Measurements from ENCODE around the gene STEAP3. TPM values are rescaled to one million over a fixed set of nuclear protein-coding genes. Genes with fewer than 3 reads are reported as not detected.
A peak's percentile ranks its signal among the peaks of the same experiment; 100 is the strongest.

Gene STEAP3
- polyA plus RNA-seq, 1 donor from 2014 or later = not detected

GRCh38 chr2:119230219-119231185 lies 6.9 kb downstream of the STEAP3 start:
- no peaks in the 10 kb centered on the region for H4K20me1 ChIP-seq (ENCODE audit: insufficient read depth)
- TF ChIP-seq EP300 (conservative IDR thresholded peaks at IDR 0.05; ENCODE audit: poor library complexity, severe bottlenecking) (peak; percentile 80), POLR2AphosphoS5 (IDR thresholded peaks at IDR 0.05) (no peak)
- H3K27ac ChIP-seq (ENCODE audit: low read length) = no peak overlapping the region
- H3K4me3 ChIP-seq (ENCODE audit: low read length) = no peak overlapping the region
- H3K9ac ChIP-seq (ENCODE audit: low read length) = no peak overlapping the region
- no peaks in the 10 kb centered on the region for H3K9me2 ChIP-seq (ENCODE audit: insufficient read depth, low read length)
- H2AFZ ChIP-seq (ENCODE audit: low read depth, low read length) = no peak overlapping the region
- H3K79me2 ChIP-seq (replicated peaks; ENCODE audit: insufficient read depth, low read length) = no peaks in the 10 kb centered on the region
- H3K27me3 ChIP-seq (ENCODE audit: insufficient read depth, low read depth, low read length) = peaks cover 8% of the 10 kb centered on the region
- no peaks in the 10 kb centered on the region for H3K9me3 ChIP-seq (ENCODE audit: low read length)
- H3F3A ChIP-seq (ENCODE audit: insufficient read depth, low read length, poor library complexity, severe bottlenecking) = no peaks in the 10 kb centered on the region
- no peak overlapping the region for H3K4me2 ChIP-seq (ENCODE audit: low read length)
- no peaks in the 10 kb centered on the region for H3K36me3 ChIP-seq (ENCODE audit: insufficient read depth, low read length)

GRCh38 chr2:119231975-119232665 lies 8.5 kb downstream of the STEAP3 start:
- H4K20me1 ChIP-seq (ENCODE audit: insufficient read depth) = no peaks in the 10 kb centered on the region
- no peaks in the 10 kb centered on the region for H3K36me3 ChIP-seq (ENCODE audit: insufficient read depth, low read length)
- no peak overlapping the region for H3K27ac ChIP-seq (ENCODE audit: low read length)
- H3K4me3 ChIP-seq (ENCODE audit: low read length) = no peak overlapping the region
- no peak overlapping the region for H2AFZ ChIP-seq (ENCODE audit: low read depth, low read length)
- H3K27me3 ChIP-seq (ENCODE audit: insufficient read depth, low read depth, low read length) = no peaks in the 10 kb centered on the region
- H3K9me2 ChIP-seq (ENCODE audit: insufficient read depth, low read length) = no peaks in the 10 kb centered on the region
- H3F3A ChIP-seq (ENCODE audit: insufficient read depth, low read length, poor library complexity, severe bottlenecking) = no peaks in the 10 kb centered on the region
- no peak overlapping the region for H3K4me2 ChIP-seq (ENCODE audit: low read length)
- no peaks in the 10 kb centered on the region for H3K79me2 ChIP-seq (replicated peaks; ENCODE audit: insufficient read depth, low read length)
- H3K9ac ChIP-seq (ENCODE audit: low read length) = no peak overlapping the region
- H3K9me3 ChIP-seq (ENCODE audit: low read length) = no peaks in the 10 kb centered on the region
- TF ChIP-seq POLR2AphosphoS5 (IDR thresholded peaks at IDR 0.05) = no peak
- no peak for TF ChIP-seq SMC3 (conservative IDR thresholded peaks at IDR 0.05; ENCODE audit: poor library complexity)
- no peak for TF ChIP-seq RAD21 (conservative IDR thresholded peaks at IDR 0.05)
- TF ChIP-seq TAF1 (IDR thresholded peaks at IDR 0.05; ENCODE audit: low read depth) = no peak
- TF ChIP-seq MXI1 (conservative IDR thresholded peaks at IDR 0.05; ENCODE audit: poor library complexity, severe bottlenecking) = no peak
- TF ChIP-seq EP300 (conservative IDR thresholded peaks at IDR 0.05; ENCODE audit: poor library complexity, severe bottlenecking) = no peak
- TF ChIP-seq EZH2 (IDR thresholded peaks at IDR 0.05; ENCODE audit: borderline replicate concordance, insufficient read depth, low read length, poor library complexity, severe bottlenecking) = no peak
- TF ChIP-seq CTCF (IDR thresholded peaks at IDR 0.05; ENCODE audit: poor library complexity, severe bottlenecking) = no peak
- TF ChIP-seq REST (IDR thresholded peaks at IDR 0.05; ENCODE audit: borderline replicate concordance) = no peak
